OCI-LY1 (cell line): ENCODE results near the gene PSMA7.

ENCODE experiments used
- H2AFZ ChIP-seq: fragments of 200-600 bp; sonication (generic), shearing (Covaris generic); 2 replicates; pipeline ENCODE4 v1.6.0; 2014; ENCODE audit warnings: antibody characterized with exemption, mild to moderate bottlenecking, low read length
- H3F3A ChIP-seq: fragments of 200-600 bp; sonication (generic), shearing (Covaris generic); 2 replicates; pipeline ENCODE4 v1.6.0; 2014; ENCODE audit warnings: mild to moderate bottlenecking, antibody characterized with exemption, low read length, moderate library complexity; ENCODE audit not compliant: insufficient read depth
- H3K27ac ChIP-seq: fragments of 200-600 bp; sonication (generic); 2 replicates; pipeline ENCODE4 v1.5.1; 2014; ENCODE audit warnings: low read length, mixed run types, mild to moderate bottlenecking, low read depth; ENCODE audit not compliant: poor library complexity, severe bottlenecking
- H3K27me3 ChIP-seq: fragments of 200-600 bp; sonication (generic); 2 replicates; pipeline ENCODE4 v1.6.0; 2014; ENCODE audit warnings: antibody characterized with exemption, mild to moderate bottlenecking, low read length, moderate library complexity; ENCODE audit not compliant: insufficient read depth
- H3K36me3 ChIP-seq: fragments of 200-600 bp; sonication (generic); 2 replicates; pipeline ENCODE4 v1.6.1; 2014; ENCODE audit warnings: mild to moderate bottlenecking, antibody characterized with exemption, low read length, moderate library complexity, mixed read lengths; ENCODE audit not compliant: insufficient read depth
- H3K4me1 ChIP-seq: fragments of 200-600 bp; sonication (generic); 2 replicates; pipeline ENCODE4 v1.5.1; 2014; ENCODE audit warnings: mild to moderate bottlenecking, low read length, moderate library complexity; ENCODE audit not compliant: insufficient read depth, severe bottlenecking
- H3K4me2 ChIP-seq: fragments of 200-600 bp; sonication (generic), shearing (Covaris generic); 2 replicates; pipeline ENCODE4 v1.6.1; 2014; ENCODE audit warnings: low read length
- H3K4me3 ChIP-seq: fragments of 200-600 bp; sonication (generic); 2 replicates; pipeline ENCODE4 v1.5.1; 2014; ENCODE audit warnings: low read length, low read depth, mild to moderate bottlenecking, mixed read lengths; ENCODE audit not compliant: poor library complexity, severe bottlenecking
- H3K79me2 ChIP-seq: fragments of 200-600 bp; shearing (Covaris generic); 2 replicates; pipeline ENCODE4 v1.6.1; 2016; ENCODE audit warnings: mixed run types, low read length, mixed read lengths; ENCODE audit not compliant: insufficient read depth
- H3K9ac ChIP-seq: fragments of 200-600 bp; sonication (generic), shearing (Covaris generic); 2 replicates; pipeline ENCODE4 v1.6.1; 2014; ENCODE audit warnings: mild to moderate bottlenecking, low read length, mixed read lengths
- H3K9me2 ChIP-seq: fragments of 200-600 bp; sonication (generic), shearing (Covaris generic); 2 replicates; pipeline ENCODE4 v1.6.1; 2014; ENCODE audit warnings: low read depth, mild to moderate bottlenecking, low read length, mixed read lengths
- H3K9me3 ChIP-seq: fragments of 200-600 bp; shearing (Covaris generic); 2 replicates; pipeline ENCODE4 v1.6.1; 2014; ENCODE audit warnings: low read length, mixed read lengths
- H4K20me1 ChIP-seq: fragments of 200-600 bp; sonication (generic), shearing (Covaris generic); 2 replicates; pipeline ENCODE4 v1.6.0; 2016; ENCODE audit warnings: mild to moderate bottlenecking, low read length; ENCODE audit not compliant: insufficient read depth
- CTCF ChIP-seq: fragments of 200-600 bp; sonication (generic), shearing (Covaris generic); IDR thresholded peaks from 2 replicates; pipeline ENCODE4 v1.5.1; 2017; ENCODE audit warnings: mild to moderate bottlenecking, antibody characterized with exemption, low read length, moderate library complexity, mixed read lengths
- EZH2 ChIP-seq: fragments of 200-600 bp; sonication (generic), shearing (Covaris generic); IDR thresholded peaks from 2 replicates; pipeline ENCODE4 v1.8.0; 2017; ENCODE audit warnings: borderline replicate concordance, mixed run types, mild to moderate bottlenecking, antibody characterized with exemption, low read length, moderate library complexity, mixed read lengths

The PSMA7 gene

GRCh38 chr20:62147528-62147927, 4.3 kb upstream of the PSMA7 start:
- Histone ChIP-seq H3K36me3 (peaks cover 6% of the 10 kb centered on the region; the same call in 1 of the 2 replicates), H2AFZ (no peak overlapping the region), H3K4me3 (no peak overlapping the region), H3K4me1 (peaks cover 11% of the 10 kb centered on the region), H3F3A (no peaks in the 10 kb centered on the region), H3K27ac (no peak overlapping the region), H4K20me1 (no peaks in the 10 kb centered on the region), H3K9me2 (no peaks in the 10 kb centered on the region), H3K4me2 (no peak overlapping the region), H3K79me2 (peaks cover 3% of the 10 kb centered on the region), H3K9ac (no peak overlapping the region), H3K9me3 (no peaks in the 10 kb centered on the region), H3K27me3 (no peaks in the 10 kb centered on the region)
- no peak for TF ChIP-seq EZH2
- TF ChIP-seq CTCF: no peak

GRCh38 chr20:62147125-62147524, 3.9 kb upstream of the PSMA7 start:
- Histone ChIP-seq H4K20me1 (no peaks in the 10 kb centered on the region), H3K4me1 (peaks cover 13% of the 10 kb centered on the region), H3K79me2 (peaks cover 7% of the 10 kb centered on the region), H3F3A (no peaks in the 10 kb centered on the region), H3K4me3 (no peak overlapping the region), H3K27ac (no peak overlapping the region), H3K36me3 (peaks cover 4% of the 10 kb centered on the region; the same call in 1 of the 2 replicates), H3K27me3 (no peaks in the 10 kb centered on the region), H3K9ac (no peak overlapping the region), H3K9me2 (no peaks in the 10 kb centered on the region), H2AFZ (no peak overlapping the region), H3K4me2 (no peak overlapping the region), H3K9me3 (no peaks in the 10 kb centered on the region)
- TF ChIP-seq CTCF (no peak), EZH2 (no peak)

GRCh38 chr20:62146019-62146755, 3.0 kb upstream of the PSMA7 start:
- Histone ChIP-seq H3K27ac (no peak overlapping the region), H3K9ac (no peak overlapping the region)
- no peak for TF ChIP-seq CTCF
- TF ChIP-seq EZH2: no peak

More at GRCh38 chr20:62146019-62146755, 3.0 kb upstream of the PSMA7 start:
- H3K36me3 ChIP-seq: peaks cover 5% of the 10 kb centered on the region
- peaks cover 16% of the 10 kb centered on the region for H3K79me2 ChIP-seq
- no peaks in the 10 kb centered on the region for H3K9me3 ChIP-seq
- no peaks in the 10 kb centered on the region for H3K9me2 ChIP-seq
- no peak overlapping the region for H3K4me3 ChIP-seq
- H3K4me2 ChIP-seq: no peak overlapping the region
- no peak overlapping the region for H2AFZ ChIP-seq
- H3K27me3 ChIP-seq: no peaks in the 10 kb centered on the region
- H4K20me1 ChIP-seq: no peaks in the 10 kb centered on the region
- H3K4me1 ChIP-seq: peaks cover 23% of the 10 kb centered on the region
- no peaks in the 10 kb centered on the region for H3F3A ChIP-seq
